ENCODE results near the gene RSAD1.

The RSAD1 gene

DNA sequence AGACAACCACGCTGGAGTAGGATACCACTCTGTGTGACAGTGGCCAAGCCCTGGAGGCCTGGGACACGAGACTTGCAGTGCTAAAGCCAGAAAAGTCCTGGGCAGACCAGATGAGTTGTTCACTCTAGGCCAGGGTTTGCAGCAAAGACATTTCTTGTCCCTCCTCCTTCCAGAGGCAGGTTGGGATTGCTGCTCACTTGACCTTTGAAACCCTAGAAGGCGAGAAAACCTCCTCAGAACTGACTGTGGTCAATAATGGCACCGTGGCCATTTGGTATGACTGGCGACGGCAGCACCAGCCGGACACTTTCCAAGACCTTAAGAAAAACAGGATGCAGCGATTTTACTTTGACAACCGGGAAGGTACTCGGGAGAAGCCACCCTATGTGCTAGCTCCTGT lies 44.1 kb downstream of the RSAD1 start:
- DNase-seq = no peak

DNA sequence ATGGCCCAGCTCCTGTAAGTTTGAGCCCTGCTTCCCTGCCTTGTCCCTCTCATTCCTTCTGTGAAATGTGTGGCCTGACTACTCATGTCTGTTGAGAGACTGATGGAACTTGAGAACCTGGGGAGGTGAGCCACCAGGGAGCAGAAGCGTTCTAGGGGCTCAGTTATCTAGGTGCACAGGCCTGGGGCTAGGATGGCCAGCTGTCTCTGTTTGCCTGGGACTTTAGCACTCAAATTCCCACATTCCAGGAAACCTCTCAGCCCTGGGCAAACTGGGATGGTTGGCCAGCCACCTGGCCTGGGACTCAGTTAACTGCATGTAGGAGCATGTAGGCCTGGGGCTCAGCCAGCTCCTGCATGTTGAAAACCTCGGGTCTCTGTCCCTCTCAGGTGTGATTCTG lies 44.5 kb downstream of the RSAD1 start:
- no peak for DNase-seq

DNA sequence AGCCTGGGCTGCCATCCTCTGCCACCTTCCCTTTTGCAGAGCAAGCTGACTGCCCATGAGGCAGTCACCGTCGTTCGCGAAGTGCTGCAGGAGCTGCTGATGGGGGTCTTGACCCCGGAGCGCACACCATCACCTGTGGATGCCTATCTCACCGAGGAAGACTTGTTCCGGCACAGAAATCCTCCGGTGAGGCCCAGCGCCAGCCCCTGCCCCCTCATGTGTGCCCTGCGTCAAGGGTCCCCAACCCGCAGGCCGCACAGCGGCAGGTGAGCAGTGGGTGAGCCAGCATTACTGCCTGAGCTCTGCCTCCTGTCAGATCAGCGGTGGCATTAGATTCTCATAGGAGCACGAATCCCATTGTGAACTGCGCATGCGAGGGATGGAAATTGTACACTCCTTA lies 46.2 kb downstream of the RSAD1 start:
- DNase-seq = no peak

- DNase-seq = no peak
Observed at GRCh38 chr17:50527155-50527762, 48.6 kb downstream of the RSAD1 start.

DNA sequence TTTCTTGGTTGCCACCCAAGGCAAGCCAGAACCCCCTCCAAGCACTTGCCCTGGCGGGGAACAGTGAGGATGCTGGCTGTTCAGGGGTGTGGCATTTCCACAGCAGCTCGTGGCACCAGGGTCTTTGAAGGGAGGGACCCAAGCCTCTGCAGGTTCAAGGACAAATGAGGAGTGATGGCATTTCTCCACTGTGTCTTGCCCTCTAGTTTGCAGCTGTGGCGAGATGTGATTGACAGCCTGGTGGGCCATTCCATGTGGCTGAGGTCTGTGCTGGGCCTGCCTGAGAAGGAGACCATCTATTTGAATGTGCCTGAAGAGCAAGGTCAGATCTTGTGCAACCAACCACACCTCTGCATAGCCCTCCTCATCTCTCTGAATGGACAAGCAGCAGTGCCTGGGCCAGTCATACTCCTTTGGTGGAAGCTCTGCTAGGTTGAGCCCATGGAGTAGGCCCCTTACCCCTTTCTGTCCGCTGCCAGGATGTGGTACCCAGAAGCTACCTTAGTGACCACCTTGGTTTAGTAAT lies 49.4 kb downstream of the RSAD1 start:
- DNase-seq = no peak

GRCh38 chr17:50529849-50530248 lies 51.2 kb downstream of the RSAD1 start:
- no peak for DNase-seq

DNA sequence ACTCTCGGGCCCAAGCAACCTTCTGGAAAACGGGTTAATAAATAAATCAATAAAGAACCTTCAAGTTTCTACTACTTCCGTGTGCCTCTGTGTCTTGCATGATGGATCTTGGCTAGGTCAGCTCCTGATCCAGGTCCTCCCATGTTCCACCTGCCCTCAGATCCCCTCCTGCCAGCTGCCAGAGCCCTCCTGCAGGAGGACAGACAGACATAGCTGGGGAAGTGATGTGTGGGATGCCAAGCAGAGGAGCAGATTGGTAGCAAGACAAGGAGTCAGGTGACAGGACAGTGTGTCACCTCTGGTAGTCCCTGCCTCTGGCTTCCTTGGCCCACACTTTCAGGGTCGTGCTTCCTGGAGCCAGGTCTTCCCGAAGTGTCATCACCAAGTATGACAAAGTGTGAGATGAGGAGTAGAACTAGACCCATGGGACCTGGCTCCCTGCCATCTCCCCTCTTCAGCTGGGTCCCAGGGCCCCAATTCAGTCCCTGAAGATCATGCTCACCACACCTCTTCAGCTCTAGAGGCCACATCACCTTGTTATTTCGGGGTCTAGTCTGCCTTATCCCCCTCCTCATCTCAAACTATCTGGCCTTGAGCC lies 52.9 kb downstream of the RSAD1 start:
- no peak for DNase-seq

GRCh38 chr17:50532452-50533024 lies 53.9 kb downstream of the RSAD1 start, which contains the start of gene EPN3:
EPN3 (plus strand) TSS chr17:50532735; CDS start chr17:50536557, 3,822 bp downstream.
- DNase-seq = no peak

- DNase-seq = no peak
Observed at GRCh38 chr17:50533185-50533584, 54.5 kb downstream of the RSAD1 start.

DNA sequence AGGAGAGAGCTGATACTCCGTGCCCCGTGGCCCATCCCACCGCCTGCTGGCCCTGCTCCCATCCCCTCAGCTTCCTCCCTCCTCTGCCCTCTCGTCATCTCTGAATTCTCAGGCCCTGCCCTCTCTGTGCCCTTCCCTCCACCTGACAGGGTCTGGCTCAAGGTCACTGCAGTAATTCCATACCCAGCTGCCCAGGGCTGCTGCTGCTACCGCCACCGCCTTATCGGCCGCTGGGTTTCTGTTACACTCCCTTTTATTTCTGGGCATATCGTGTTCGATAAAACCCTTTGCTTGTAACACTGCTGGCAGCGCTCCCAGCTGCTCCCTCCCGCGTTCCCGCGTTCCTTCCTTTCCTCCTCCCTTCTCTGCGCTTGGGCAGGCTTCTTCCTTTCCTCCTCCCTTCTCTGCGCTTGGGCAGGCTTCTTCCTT lies 55.1 kb downstream of the RSAD1 start:
- DNase-seq = peak; percentile 51

DNA sequence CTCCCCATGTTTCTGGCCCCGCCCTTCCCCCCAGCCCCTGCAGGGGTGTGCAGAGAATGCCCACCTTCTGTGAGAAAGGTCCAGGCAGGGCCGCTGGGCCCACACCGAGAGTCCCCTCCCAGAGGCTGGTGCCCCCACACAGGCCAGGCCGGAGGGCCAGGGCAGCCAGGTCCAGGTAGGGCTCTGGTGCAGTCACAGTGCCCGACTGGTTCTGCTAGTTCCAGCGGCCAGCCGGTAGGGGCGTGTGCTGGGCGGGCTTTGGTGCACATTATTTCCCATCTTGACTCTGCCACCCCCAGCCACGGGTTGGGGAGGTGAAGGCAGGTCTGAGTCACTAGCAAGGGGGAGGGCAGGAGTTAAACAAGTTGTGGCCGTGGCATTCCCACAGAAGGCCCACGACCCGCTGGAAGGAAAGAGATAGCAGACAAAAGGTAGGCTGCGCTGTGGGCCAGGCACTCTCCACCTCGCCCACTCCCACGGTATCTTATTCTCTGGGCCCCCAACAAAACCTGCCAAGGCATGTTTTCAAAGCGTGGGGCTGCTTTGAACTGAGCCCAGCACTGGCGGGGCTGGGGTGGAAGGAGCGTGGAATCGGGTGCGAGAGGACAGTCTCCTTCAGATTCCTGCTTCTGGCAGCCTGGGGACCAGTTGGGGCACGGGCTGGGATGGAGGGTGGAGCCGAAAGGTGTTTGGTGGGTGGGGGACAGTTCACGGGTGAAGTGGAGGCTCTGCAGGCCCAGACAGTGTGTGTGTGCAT lies 55.7 kb downstream of the RSAD1 start:
- DNase-seq = no peak

DNA sequence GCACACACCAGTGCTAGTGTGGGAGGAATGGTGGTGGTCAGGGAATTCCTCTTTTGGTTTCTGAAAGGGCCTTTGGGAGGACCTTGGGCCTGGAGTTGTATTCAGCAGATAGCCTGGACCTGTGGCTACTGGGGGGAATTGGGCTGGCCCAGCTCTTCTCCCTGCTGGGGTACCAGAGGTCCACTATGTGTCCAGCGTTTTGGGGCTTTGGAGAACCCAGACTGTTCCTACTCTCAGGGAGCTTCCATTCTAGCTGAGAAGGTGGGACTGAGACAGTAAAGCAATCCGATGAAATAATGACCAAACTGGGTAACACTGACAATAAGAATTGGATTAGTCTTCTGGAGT lies 56.3 kb downstream of the RSAD1 start:
- no peak for DNase-seq

DNA sequence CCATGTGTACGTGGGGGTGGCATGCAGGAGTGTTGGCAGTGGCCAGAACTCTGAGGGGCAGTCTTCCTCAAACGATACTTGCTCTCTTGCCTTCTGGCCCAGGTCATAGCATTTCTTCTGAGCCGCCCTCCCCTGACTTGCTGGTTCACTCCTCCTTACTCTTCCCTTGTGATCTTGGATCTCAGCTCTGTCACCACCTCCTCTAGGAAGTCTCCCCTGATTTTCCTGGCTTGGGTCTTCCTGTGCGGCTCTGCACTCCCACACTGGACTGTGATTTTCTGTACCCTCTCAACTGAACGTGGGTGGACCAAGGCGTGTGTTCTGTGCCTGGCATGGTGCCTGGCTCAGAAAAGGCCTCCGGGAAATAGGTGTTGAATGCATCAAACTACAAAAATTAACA lies 56.7 kb downstream of the RSAD1 start:
- no peak for DNase-seq

Data from NCI-H146 (cell line).